ENCODE results near the gene NQO1. TPM values are rescaled to one million over a fixed set of nuclear protein-coding genes. Genes with fewer than 3 reads are reported as not detected.

NQO1 gene
- total and polyA plus RNA-seq, 2 of the 13 experiments (the other 11 are each of a cell fraction or from before 2014, with no cell fraction given) = 464 to 1,060 TPM

- no peak for TF ChIP-seq ZBED4 (CRISPR knock-in tag; IDR thresholded peaks at IDR 0.05; ENCODE audit: borderline replicate concordance)
- TF ChIP-seq MYNN (CRISPR knock-in tag; IDR thresholded peaks at IDR 0.05; ENCODE audit: low read depth) = no peak
- TF ChIP-seq ZNF430 (CRISPR knock-in tag; IDR thresholded peaks at IDR 0.05) = no peak
- no peak for TF ChIP-seq PCBP1 (IDR thresholded peaks at IDR 0.05; ENCODE audit: borderline replicate concordance, low read depth, low read length)
- no peak for TF ChIP-seq MTA3 (CRISPR knock-in tag; IDR thresholded peaks at IDR 0.05)
- no peak for TF ChIP-seq HMGXB4 (CRISPR knock-in tag; IDR thresholded peaks at IDR 0.05; ENCODE audit: borderline replicate concordance in 1 of 2, low read depth in 1 of 2)
- no peak for TF ChIP-seq ZNF850 (CRISPR knock-in tag; conservative IDR thresholded peaks at IDR 0.05)
- no peak for TF ChIP-seq ETS1 (CRISPR knock-in tag; IDR thresholded peaks at IDR 0.05)
- no peak for TF ChIP-seq ZNF639 (CRISPR knock-in tag; conservative IDR thresholded peaks at IDR 0.05)
- no peak for TF ChIP-seq PITX1 (CRISPR knock-in tag; IDR thresholded peaks at IDR 0.05)
- peak; percentile 77 for TF ChIP-seq CREM (IDR thresholded peaks at IDR 0.05)
- TF ChIP-seq CREM (CRISPR knock-in tag; IDR thresholded peaks at IDR 0.05) = no peak
- TF ChIP-seq ZNF280D (CRISPR knock-in tag; IDR thresholded peaks at IDR 0.05) = no peak
- TF ChIP-seq IKZF4 (CRISPR knock-in tag; IDR thresholded peaks at IDR 0.05; ENCODE audit: borderline replicate concordance, low read depth, not compliant biosample characterization) = no peak
- no peak for TF ChIP-seq MXD1 (CRISPR knock-in tag; IDR thresholded peaks at IDR 0.05)
- no peak for TF ChIP-seq ZNF33B (CRISPR knock-in tag; IDR thresholded peaks at IDR 0.05)
- TF ChIP-seq PLSCR1 (CRISPR knock-in tag; IDR thresholded peaks at IDR 0.05; ENCODE audit: borderline replicate concordance) = no peak
Measured at GRCh38 chr16:69680358-69680757, 46.0 kb downstream of the NQO1 start (continued).

Measured in HepG2 (cell line).